ENCODE measurements around the gene CARMIL1.

Gene CARMIL1

GRCh38 chr6:25242567-25242966, 36.6 kb upstream of the CARMIL1 start:
- DNase-seq (ENCODE audit: insufficient read length, low spot score) (no peak), FAIRE-seq (no peak)
- TF ChIP-seq, protein P1, sequence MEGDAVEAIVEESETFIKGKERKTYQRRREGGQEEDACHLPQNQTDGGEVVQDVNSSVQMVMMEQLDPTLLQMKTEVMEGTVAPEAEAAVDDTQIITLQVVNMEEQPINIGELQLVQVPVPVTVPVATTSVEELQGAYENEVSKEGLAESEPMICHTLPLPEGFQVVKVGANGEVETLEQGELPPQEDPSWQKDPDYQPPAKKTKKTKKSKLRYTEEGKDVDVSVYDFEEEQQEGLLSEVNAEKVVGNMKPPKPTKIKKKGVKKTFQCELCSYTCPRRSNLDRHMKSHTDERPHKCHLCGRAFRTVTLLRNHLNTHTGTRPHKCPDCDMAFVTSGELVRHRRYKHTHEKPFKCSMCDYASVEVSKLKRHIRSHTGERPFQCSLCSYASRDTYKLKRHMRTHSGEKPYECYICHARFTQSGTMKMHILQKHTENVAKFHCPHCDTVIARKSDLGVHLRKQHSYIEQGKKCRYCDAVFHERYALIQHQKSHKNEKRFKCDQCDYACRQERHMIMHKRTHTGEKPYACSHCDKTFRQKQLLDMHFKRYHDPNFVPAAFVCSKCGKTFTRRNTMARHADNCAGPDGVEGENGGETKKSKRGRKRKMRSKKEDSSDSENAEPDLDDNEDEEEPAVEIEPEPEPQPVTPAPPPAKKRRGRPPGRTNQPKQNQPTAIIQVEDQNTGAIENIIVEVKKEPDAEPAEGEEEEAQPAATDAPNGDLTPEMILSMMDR (IDR thresholded peaks at IDR 0.05; ENCODE audit: insufficient read depth, missing control alignments) = no peak

DNA sequence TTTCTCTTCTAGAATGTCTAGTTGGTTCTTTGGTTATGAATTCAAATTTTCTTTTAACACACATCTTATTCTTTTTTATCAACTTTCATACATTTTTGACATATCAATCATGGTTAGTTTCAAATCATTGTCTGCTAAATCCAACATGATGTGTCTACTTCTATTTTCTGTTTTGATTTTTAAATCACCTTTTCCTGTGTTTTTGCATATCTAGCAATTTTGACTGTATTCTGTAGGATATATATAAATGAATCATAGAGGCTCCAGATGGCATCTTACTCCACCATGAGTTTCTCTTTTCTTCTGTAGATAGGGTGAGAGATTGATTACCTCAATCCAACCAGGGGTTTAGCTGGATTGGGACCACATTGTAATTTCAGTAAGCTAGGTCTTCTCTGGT, 34.3 kb upstream of the CARMIL1 start:
- TF ChIP-seq, protein P1 (IDR thresholded peaks at IDR 0.05; ENCODE audit: insufficient read depth, missing control alignments) = no peak
- no peak for FAIRE-seq
- DNase-seq (ENCODE audit: insufficient read length, low spot score) = no peak

DNA sequence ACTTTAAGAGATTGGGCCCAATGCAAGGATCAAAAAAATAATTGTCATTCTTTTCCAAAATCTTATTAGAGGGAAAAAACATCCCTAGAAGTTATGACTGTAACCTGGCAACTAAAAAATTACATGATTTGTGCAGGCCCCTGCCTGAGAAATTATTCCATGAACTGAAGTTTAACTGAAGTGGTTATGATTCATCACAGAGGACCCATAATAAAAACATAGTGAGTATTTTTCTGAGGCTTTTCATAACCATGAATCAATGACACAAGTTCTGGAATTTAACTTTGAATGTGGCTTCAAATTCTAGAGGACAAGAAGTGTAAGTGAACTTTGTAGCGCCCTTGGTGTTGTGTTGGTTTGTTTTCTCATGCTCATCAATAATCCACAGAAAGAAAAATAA, 31.1 kb upstream of the CARMIL1 start:
- FAIRE-seq (no peak), DNase-seq (ENCODE audit: insufficient read length, low spot score) (no peak)
- TF ChIP-seq, protein P1 (IDR thresholded peaks at IDR 0.05; ENCODE audit: insufficient read depth, missing control alignments) = no peak

DNA sequence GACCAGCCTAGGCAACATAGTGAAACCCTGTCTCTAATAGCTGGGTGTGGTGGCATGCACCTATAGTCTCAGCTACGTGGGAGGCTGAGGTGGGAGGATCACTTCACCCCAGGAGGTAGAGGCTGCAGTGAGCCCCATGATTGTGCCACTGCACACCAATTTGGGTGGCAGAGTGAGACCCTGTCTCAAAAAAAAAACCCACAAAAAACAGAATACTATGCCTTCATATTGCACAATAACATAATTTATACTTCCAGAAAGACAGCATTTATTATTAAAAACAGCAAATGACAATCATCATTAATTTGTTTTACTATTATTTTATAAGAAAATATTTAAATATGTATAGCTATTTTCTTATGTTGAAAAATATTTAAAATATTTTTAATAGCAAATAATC, 30.0 kb upstream of the CARMIL1 start:
- TF ChIP-seq, protein P1 (IDR thresholded peaks at IDR 0.05; ENCODE audit: insufficient read depth, missing control alignments) = no peak
- DNase-seq (ENCODE audit: insufficient read length, low spot score) (no peak), FAIRE-seq (no peak)

DNA sequence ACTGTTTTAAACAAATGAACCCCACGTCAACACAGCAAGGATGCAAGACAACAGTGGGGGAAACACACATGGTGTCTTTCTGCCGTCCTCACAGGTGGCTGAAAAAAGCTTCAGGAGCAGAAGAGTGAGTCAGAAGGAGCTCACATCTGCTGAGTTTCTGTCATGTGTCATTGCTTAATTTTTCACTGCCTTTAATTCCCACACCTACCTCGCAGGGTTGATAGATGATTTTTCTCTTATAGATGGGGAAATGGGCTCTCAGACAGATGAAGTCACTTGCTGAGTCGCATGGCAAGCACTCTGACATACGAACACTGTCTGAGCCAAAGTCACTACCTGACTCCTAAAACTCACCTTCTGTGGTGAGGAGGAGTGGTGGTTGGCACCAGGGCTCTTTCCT, 28.3 kb upstream of the CARMIL1 start:
- TF ChIP-seq, protein P1 (IDR thresholded peaks at IDR 0.05; ENCODE audit: insufficient read depth, missing control alignments) = no peak
- FAIRE-seq = no peak
- no peak for DNase-seq (ENCODE audit: insufficient read length, low spot score)

- no peak for FAIRE-seq
- no peak for DNase-seq (ENCODE audit: insufficient read length, low spot score)
- TF ChIP-seq, protein P1 (IDR thresholded peaks at IDR 0.05; ENCODE audit: insufficient read depth, missing control alignments) = no peak
Observed at GRCh38 chr6:25251426-25251825, 27.7 kb upstream of the CARMIL1 start.

GRCh38 chr6:25253351-25253750, 25.8 kb upstream of the CARMIL1 start:
- no peak for FAIRE-seq
- TF ChIP-seq, protein P1 (IDR thresholded peaks at IDR 0.05; ENCODE audit: insufficient read depth, missing control alignments) = no peak
- no peak for DNase-seq (ENCODE audit: insufficient read length, low spot score)
